GF-D8 (cell line): ENCODE data around the gene NEBL.
"Not testable (repeated sequence)": the region's sequence is repeated elsewhere in the genome, so short reads cannot be mapped to it uniquely, and the experiment has no call there.

Experiments used
- DNase-seq: peaks from one replicate; lab custom pipeline; 2025; lab: John Stamatoyannopoulos, UW

The NEBL gene

DNA sequence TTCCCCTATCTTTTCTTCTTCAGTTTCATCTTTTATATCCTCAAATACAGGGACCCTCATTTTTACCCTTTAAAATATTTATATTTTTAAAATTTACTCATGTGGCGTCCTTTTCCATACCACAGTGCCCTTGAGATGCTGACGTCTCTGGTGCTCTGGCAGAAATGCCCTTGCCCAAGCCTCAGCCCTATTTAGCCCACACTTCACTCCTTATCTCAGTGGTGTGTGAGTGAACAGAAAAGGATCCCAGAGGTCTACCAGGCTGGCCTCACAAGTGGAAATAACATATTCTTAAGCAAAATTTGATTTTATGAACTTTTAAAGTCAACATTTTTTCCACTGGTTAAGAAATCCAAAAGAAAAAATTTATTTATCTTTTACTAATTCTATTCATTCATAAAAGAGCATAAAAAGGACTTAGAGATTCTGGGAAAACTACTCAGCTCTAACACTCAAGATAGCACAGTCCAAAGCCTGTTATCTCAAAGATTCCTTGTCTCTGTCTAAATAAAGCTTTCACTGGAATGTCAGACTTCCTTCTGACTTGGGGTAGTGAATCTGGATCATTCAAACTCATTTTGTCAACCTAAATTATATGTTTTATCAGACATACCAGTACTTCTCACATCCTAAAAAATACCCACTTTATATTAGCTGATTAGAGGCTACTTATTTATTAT, at the start of gene NEBL:
NEBL (minus strand) TSS at position 166 of the 680 bp plus-strand sequence; CDS start at position 60, 106 bp downstream.
- DNase-seq: no peak

DNA sequence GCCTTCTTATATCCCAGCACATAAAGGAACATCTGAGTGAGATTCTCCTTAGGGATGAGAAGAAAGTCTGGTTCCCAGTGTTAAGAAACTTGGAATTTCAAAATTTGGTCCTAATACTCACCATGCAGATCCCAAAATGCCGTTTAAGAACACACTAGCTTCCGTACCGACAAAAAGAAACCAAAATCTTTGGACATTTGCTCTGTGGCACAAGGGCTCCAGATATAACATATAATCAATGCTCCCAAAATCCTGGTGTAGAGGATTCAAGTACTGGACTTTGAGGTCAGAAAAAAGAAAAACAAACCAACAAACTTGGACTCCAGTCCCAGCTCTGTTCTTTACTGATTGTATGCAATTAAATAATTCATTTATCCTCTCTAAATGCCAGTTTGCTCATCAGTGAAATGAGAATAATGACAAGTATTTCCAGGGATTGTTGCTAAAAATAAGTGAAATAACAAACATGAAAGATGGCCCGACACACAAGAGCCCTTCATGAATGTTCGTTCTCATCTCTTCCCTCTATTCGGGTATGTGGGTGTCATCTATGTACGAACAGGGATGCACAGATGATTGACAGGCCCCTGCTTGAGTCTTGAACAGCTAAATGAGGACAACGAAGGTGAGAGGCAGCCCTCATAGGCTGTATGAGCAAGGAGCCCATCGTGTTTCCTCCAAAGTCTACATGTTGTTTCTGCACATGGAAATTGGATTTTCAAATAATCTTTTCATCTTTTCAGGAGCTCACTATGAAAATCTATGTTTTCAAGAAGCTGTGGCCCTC, 48.6 kb upstream of the NEBL start:
- DNase-seq: no peak

DNA sequence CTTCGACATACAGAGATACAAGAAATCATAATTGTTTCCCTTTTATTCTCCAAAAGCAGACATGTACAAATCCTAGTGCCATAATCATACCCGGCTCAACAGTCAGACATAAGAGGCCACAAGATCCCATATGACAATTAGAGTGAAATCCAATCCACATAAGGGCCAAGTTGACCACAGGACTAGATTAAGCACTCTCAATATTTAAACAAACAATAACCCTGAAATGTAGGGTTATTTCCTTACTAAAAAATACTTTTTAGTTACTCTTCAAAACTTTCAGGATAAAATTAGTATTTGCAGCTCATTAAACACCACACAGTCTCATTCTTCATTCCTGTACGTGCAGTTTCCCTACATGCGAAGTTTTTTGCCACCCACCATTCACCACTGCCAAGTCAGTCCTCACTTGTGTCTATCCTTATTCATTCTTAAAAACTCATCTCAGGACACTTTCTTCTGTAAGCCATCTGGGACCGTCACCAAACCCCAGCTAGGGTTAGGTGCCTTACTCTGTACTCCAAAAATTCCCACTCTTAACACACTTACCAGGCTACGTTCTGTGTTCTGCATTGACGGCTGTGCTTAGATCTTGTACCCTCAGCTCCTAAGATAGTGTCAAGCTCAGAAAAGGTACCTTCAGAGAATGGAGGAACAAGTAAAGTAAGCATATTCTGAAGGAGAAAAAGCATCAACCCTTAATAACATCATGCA, 47.8 kb upstream of the NEBL start:
- DNase-seq: no peak

DNA sequence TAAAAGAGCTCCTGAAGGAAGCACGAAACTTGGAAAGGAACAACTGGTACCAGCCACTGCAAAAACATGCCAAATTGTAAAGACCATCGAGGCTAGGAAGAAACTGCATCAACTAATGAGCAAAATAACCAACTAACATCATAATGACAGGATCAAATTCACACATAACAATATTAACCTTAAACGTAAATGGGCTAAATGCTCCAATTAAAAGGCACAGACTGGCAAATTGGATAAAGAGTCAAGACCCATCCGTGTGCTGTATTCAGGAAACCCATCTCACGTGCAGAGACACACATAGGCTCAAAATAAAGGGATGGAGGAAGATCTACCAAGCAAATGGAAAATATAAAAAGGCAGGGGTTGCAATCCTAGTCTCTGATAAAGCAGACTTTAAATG, 42.3 kb upstream of the NEBL start:
- DNase-seq: not testable (repeated sequence)

DNA sequence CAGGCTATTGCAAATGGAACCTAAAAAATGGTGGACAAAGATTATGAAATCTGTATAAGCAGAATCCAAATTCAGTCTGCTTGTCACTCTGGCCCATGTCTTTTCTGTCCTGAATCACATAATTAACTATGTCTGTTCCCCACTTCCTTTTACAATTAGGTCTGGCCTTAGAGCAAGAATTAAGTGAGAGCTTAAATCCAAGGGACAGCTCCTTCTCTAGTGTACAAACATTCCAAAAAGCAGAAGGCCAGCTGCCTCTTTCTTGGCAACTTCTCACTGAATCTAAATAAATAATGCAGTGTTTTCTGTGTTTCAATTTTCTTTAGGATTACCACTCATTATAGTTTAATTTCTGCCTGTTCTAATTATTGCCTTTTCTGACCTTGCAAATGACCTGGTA, 39.3 kb upstream of the NEBL start:
- no peak for DNase-seq

GRCh38 chr10:20935931-20936330, 38.8 kb upstream of the NEBL start:
- no peak for DNase-seq

DNA sequence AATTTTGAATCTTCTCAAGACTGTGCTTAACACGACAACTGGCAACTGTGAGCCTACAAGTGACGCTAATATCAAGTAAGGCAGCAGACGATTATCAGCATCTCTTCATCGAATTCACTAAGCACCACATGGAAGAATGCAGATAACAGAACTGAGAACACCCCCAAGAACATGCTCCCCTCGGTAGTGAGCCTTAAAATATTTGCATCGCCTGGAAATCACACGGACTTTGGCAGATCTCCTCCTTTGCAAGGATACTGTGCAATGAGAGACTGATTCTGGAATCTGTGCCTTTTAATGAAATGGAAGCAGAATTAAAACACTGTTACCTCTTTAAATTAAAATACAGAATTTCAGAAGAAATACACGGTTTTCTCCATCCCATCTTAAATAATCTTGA, 38.2 kb upstream of the NEBL start:
- DNase-seq: no peak

DNA sequence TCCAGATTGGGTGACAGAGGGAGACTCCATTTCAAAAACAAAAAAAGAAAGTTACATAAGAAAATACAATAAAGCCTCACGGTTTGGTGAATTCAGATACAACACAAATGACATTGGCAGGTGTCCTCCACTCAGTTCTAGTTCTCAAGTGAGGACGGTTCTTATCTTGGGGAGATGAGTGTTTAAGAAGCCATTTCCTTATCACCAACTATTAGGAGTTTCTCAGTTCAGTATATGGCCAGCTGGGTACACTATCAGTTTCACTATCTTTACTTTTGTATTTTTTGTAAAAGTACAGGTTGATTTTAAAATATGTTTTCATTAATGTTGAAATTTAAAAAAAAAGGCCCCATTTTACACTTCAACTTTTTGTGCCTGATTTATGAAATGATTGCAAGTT, 36.6 kb upstream of the NEBL start:
- no peak for DNase-seq

GRCh38 chr10:20932606-20933126, 35.6 kb upstream of the NEBL start:
- no peak for DNase-seq

DNA sequence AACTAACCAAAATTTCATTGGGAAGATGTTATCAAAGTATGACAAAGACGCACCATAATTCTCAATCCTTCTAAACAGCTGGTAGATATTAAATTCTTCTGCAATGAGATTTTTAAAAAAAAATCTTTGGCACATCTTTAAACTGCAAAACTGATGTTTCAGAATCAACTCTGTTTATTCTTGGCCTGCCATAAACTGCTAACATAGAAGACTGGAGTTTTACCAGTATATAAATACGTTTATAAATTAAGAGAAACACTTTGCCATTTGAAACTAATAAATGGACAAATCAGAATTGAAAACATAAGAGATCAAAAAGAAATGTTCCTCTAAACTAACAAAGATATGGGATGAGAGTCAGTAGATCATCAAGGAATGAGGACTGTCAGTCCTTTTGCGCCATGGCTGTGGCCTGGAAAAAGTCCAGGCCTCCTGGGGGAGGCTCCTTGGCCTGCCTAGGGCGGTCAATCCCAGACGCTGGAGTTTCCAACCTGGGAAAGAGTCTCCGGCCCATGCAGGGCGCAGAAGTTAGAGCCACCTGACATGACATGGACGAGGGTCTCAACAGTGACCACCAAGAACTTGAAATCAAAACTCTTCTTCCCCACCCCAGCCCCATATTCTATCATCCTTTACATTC, 34.2 kb upstream of the NEBL start:
- DNase-seq: no peak

- no peak for DNase-seq
Measured at GRCh38 chr10:20927456-20927855, 30.3 kb upstream of the NEBL start.

GRCh38 chr10:20922451-20922850, 25.3 kb upstream of the NEBL start:
- no peak for DNase-seq

GRCh38 chr10:20922033-20922432, 24.9 kb upstream of the NEBL start:
- no peak for DNase-seq

GRCh38 chr10:20920061-20920460, 22.9 kb upstream of the NEBL start:
- no peak for DNase-seq

GRCh38 chr10:20919481-20919880, 22.4 kb upstream of the NEBL start:
- no peak for DNase-seq

GRCh38 chr10:20916976-20917375, 19.9 kb upstream of the NEBL start:
- no peak for DNase-seq

DNA sequence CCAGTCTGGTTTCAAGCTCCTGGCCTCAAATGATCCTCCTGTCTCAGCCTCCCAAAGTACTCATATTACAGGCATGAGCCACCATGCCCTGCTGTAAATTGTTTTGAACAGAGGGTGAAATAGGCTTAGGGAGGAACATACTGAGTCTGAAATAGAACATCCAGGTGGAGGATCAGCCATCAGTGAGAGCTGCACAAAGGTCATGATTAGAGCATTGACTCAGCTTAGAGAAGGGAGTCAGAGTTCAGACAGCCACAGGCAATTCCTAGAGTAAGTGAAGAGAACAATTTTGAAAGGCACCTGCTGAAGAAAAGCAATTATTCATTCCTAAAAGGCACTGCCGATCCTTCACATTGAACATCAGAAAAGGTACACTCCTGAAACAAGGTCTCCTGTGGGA, 15.9 kb upstream of the NEBL start:
- DNase-seq: no peak

- no peak for DNase-seq
Measured at GRCh38 chr10:20911626-20912025, 14.5 kb upstream of the NEBL start.

GRCh38 chr10:20909801-20910200, 12.7 kb upstream of the NEBL start:
- DNase-seq: no peak

- no peak for DNase-seq
Measured at GRCh38 chr10:20908391-20908790, 11.3 kb upstream of the NEBL start.

DNA sequence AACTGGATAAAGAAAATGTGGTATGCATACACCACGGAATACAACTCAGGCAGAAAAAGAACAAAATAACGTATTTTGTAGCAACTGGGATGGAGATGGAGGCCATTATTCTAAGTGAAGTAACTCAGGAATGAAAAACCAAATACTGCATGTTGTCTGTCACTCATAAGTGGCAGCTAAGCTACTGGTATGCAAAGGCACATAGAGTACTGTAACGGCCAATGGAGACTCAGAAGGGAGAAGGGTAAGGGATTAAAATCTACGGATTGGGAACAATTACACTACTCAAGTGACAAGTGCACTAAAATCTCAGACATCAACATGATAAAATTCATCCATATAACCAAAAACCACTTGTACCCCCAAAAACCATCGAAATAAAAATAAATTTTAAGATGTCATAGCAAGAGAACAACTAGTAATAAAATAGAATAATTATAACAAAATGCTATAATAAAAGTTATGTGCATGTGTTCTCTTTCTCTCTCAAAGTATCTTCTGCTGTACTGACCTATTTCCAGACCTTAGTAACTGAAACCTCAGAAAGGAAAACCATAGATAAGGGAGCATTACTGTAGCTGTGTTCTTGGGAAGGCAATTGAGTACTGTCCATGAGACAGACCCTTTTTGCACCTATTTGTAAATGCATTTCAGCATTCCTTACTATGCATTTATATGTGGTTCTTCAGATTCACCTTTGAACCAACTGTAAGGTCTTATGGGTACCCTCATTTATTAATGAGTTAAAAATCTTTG, 6.7 kb upstream of the NEBL start:
- DNase-seq: no peak

- no peak for DNase-seq
Measured at GRCh38 chr10:20901110-20901509, 4.0 kb upstream of the NEBL start.
